NCI-H2171 (cell line): ENCODE data around the gene C3orf80.
"Not testable (repeated sequence)": the region's sequence is repeated elsewhere in the genome, so short reads cannot be mapped to it uniquely, and the experiment has no call there.

Source experiments
- DNase-seq: peaks from one replicate; lab custom pipeline; 2025; lab: John Stamatoyannopoulos, UW

Gene C3orf80

DNA sequence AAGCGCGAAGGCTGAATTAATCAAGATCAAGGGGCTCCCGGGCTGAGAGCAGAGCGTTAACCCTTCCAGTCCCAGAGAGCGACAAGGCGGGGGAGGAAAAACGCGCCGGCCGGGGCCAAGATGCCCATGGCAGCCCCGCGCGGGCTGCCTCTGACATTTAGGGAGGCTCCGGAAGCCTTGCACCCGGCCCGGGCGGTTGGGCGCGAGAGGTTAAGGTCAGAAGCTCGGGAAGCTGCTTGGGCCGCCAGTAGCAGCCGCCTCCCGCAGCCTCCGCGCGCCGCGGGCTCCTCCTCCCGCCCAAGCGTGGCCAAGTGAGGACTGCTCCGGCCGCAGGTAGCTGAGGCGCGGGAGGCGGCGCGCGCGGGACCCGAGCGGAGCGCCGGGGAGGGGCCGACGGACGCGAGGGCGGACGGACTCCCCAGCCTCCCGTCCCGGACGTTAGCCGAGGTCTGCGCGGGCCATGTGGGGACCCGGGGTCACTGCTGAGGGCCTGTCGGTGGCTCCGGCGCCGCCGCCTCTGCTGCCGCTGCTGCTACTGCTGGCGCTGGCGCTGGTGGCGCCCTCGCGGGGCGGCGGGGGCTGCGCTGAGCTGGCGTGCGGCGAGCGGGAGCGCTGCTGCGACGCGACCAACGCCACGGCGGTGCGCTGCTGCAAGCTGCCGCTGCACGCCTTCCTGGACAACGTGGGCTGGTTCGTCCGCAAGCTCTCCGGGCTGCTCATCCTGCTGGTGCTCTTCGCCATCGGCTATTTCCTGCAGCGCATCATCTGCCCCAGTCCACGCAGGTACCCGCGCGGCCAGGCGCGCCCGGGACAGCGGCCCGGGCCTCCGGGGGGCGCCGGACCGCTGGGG, at the start of gene C3orf80:
TSS of gene C3orf80 (plus strand) at position 247 of the 850 bp plus-strand sequence. CDS start at position 461, 214 bp downstream.
- DNase-seq: peak; percentile 36

DNA sequence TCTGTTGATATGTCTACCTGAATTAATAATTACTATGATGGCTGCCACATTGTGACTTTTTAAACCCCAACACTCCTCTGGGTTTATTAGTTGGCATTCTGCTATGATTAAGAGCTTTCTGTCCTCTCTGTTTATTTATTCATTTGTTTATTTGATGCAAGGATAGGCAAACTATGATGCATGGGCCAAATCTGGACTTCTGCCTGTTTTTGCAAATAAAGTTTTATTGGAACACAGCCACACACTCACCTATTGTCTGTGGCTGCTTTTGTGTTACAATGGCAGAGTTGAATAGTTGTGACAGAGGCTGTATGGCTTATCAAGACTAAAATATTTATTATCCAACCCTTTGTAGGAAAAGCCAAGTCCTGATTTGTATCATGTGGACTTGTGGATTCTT, 48.3 kb upstream of the C3orf80 start:
- DNase-seq: no peak

DNA sequence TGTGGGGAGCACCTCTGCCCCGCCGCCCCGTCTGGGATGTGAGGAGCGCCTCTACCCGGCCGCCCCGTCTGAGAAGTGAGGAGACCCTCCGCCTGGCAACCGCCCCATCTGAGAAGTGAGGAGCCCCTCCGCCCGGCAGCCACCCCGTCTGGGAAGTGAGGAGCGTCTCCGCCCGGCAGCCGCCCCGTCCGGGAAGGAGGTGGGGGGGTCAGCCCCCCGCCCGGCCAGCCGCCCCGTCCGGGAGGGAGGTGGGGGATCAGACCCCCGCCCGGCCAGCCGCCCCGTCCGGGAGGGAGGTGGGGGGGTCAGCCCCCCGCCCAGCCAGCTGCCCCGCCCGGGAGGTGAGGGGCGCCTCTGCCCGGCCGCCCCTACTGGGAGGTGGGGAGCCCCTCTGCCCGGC, 46.6 kb upstream of the C3orf80 start:
- not testable (repeated sequence) for DNase-seq

DNA sequence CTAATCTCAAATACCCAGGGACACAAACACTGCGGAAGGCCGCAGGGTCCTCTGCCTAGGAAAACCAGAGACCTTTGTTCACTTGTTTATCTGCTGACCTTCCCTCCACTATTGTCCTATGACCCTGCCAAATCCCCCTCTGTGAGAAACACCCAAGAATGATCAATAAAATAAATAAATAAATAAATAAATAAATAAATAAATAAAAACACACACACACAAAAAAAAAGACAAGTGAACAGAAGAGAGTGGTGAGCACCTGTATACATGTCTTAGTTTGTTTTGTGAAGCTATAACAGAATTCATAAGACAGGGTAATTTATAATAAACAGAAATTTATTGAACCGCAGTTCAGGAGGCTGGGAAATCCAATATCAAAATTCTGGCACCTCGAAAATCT, 45.8 kb upstream of the C3orf80 start:
- DNase-seq: not testable (repeated sequence)

DNA sequence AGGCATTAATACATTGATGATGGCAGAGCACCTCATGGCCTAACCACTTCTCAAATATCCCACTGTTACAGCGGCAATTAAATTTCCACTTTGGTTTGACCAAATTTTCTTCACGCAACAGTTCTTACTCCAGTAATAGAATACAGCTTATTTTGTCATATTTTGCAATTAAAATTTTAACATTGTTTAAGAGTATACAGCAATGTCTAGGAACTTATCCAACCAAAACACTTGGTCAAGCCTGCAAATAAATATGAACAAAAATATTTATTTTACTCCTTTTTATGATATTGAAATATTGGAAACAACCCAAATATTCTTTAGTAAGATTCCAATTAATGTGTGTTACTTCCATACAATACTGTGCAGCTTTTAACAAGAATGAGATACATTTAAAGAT, 45.3 kb upstream of the C3orf80 start:
- no peak for DNase-seq

DNA sequence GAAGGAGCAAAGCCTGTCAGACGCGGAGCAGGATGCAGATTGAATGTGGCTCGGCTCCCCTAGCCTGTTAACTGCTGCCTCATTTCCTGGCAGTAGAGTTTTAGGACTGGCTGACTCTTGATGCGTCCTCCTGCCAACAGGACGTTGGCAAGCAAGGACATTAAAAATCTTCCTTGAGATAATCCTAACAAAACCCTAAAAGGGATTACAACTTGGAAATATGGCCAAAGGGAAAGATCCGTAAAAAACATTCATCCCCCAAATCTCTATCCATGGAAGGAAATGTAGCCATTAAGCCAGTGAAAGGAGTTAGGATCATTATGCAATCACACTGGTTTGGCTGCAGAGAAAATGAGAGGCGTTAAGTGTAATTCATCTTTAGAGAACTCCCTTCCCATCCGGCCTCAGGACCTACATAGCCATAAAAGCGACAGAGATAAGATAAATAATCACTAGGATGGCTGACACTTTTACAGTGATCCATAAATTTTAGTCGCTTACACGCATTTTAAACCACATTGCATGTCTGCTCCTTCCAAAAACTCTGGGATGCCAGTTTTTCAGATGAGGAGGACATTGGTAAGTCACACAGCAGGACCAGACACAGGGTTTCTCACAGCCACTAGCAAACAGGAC, 44.5 kb upstream of the C3orf80 start:
- DNase-seq: no peak

DNA sequence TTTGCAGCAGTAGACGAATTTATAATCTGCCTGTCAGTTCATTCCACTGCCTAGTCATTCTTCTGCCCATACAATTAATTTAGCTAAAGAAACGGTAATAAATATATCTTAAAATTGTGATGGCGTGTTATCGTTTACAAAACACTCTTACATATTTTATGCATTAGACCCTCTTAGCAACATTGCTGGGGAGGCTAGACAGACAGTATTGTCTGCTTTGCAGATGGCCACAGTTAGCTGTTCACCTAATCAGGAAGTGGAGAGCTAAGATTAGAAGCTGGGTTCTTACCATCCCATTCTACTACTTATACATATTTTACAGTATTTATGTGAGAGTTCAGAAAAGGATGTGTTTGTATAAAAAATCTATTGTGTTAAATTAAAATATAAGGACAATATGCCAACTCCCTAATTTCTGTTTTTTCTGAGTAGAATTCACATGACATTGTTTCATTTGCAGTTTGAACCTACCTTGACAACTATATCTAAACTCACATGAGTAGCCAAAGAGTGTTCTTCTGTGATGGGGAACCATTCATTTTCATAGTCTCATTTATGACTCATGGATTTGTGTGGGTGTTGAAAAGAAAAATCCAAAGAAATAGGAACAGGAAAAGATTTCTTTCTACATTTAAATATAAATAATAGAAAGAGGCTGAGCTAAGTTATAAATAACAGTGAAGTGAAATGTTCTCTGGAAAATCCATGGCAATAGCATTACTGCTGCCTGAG, 41.7 kb upstream of the C3orf80 start:
- DNase-seq: no peak

DNA sequence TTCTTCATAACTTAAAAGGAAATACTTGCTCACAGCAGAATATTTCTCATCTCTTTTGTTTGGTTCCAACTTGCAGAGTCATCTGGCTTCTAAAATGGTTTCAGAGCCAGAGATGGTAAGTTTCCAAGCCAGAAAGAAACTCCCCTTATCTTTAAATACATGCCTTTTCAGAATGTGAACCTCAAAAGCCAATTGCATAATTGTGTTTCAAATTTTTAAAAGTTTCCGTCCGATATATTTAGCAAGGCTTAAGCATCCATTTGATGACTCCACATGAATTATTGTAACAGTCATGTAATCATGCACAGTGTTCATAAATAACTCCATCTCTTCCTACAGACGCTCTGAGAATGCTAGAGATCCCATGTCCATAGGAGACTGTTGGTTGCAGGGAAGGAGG, 40.6 kb upstream of the C3orf80 start:
- no peak for DNase-seq

DNA sequence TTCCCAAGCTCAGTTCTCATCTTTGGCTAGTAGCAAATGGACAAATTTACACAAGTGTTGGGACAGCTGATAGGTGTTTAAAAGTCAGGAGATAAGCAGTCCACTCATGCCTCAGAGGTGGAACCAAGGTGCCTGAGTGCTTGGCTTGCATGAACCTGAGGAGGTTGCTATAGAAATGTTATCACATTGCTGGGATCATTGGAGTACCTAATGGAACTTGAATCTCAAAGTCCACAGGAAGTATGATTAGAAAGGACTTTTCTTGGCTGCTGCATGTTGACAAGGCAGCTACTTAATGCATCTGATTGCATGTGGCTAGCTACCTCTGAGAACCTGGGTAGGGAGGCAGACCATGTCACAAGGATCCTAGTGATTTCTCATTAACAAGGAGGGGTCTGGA, 39.5 kb upstream of the C3orf80 start:
- no peak for DNase-seq

DNA sequence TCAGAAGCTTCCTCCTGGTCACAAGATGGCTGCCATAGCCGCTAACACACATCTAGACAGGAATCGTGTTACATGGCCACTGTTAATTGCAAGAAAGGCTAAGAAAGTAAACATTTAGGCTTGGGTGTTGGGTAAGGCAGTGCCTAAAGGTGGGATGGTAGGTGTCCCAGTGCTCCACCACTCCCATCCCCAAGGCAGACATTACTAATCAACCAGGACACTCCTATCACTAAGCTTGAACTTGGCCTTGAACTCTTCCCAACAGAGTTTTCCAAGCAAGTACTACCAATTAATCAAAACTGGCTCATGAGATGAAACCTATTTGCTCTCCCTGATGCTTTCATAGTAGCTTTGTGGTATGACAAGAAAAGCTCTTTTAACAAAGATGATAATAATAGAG, 37.9 kb upstream of the C3orf80 start:
- DNase-seq: no peak

DNA sequence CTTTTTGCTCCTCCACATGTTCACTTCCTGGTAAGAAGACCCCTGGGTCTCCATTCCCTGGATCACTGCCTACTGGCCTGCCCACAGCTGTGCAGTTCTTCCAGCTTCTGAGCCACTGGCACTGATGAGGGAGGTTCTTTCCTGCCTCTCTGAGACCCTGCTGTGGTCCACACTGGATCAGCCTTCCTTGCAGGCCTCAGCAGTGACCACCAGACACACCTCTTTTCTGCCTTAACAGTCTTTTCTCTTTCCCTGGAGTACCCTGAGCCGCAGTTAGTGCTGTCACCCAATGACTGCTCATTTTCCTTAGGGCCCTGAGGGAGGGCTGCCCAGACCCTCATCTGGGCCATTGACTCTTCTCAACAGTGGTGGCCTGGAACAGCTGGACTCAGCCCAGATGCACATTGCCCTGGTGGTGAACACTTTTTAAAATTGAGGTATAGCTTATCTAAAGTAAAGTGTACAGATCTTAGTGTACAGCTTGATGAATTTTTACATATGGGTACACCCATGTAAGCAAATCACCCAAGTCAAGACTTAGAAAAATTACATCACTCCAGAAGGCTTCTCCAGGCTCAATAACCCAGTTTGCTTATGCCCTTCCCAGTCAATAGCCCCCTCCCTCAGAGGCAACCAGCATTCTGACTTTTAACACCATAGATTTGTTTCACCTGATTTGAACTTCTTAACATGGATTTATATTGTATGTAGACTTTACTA, 32.8 kb upstream of the C3orf80 start:
- DNase-seq: no peak

DNA sequence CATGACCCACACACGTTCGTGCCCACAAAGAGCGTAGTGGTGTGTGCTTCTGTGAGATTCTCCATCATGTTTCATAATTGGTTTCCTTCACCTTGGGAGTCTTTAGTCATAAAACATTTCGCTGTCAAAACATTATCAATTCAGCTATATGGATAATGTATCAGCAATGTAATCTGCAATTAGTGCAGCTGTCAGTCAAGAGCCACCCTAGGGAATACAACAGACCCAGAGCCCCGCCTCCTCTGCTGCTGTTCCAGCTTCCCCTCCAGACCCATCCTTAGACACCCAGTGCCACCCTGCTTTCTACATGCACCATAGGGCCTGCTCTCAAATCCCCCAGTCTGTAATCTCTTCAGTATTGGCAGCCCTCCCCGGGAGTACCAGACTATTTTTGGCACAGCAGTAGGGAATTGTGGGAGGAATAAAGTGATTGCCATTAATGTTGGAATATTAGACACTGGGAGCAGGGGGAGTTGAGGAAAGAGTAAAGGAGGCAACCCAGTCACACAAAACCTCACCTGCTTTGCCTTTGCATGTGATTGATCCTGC, 31.5 kb upstream of the C3orf80 start:
- DNase-seq: no peak

DNA sequence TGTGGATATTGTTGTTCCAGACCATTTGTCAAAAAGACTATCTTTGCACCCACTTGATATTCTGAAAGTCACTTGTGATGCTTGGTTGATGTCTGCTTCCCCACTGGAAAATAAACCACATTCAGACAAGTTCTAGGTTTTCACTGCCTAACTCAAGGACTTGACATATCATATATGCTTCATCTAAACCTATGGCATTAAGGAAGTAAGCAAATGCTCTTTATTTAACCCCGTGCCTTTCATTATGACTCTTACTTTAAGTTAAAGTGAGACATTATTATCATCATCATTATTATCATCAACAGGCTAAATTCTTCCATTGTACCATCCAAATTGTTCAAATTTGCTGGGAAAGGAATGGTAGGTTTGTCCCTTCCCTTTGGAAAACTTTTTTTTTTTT, 30.8 kb upstream of the C3orf80 start:
- no peak for DNase-seq

DNA sequence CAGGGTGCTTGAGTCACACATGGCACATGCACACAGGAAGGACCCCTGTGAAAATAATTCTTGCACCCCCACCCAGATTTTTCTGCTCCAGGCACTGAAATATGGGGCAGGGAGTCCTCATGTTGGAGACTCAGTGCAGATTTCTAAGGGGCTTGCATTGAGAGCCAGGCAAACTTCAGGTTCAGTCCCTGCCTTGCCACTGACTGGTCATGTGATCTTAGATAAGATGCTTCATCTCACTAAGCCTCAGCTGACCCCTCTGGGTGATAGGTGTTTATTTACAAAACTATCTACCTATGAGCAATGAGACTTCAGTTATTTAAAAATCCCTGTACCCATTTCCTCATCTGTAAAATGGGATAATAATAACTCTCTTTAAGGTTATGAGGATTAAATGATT, 30.1 kb upstream of the C3orf80 start:
- DNase-seq: no peak

DNA sequence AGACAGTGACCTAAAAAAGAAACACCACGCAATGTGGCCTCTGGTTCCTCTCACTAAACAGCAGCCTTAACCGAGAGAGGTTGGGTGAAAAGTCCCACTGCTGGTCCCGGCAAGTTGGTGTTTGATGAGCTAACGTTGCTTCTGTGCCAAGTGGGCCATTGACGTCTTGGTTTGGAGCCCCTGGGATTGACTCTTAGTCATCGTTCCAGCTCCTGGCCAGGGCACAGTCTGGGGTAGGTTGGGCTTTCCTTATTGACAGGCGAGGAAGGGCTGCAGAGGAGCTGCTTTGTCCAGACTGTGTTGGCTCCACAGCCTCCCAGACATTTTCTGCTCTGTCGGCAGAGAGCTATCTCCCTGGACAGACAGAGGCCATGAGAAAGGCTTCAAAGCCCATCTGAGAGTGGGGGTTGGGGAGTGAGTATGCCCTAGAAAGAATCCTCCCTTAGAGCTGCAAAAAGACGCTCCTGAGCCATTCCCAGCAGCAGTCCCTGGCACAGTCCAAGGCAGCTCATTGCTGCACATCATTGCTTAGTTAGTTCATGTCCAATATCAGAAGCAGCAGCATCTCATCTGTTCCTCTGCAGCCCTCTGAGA, 28.6 kb upstream of the C3orf80 start:
- DNase-seq: no peak

DNA sequence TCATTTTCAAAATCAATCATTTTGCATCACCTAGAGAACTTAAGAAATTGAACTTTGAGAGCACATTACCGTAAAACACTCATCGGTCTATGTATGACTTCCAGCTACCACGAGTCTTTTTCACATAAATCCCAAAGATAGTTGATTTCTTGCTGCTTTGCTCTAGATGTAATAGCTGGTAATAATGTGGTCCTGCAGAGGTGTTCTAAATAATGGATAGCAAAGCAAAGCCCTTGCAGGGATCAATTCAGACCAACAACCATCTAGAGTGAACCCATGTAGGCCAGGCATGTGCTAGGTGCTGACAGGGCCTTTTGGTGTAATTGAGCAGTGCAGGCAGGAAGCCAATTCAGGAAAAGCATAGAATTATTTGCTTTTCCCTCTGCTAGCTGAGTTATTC, 26.1 kb upstream of the C3orf80 start:
- DNase-seq: no peak

DNA sequence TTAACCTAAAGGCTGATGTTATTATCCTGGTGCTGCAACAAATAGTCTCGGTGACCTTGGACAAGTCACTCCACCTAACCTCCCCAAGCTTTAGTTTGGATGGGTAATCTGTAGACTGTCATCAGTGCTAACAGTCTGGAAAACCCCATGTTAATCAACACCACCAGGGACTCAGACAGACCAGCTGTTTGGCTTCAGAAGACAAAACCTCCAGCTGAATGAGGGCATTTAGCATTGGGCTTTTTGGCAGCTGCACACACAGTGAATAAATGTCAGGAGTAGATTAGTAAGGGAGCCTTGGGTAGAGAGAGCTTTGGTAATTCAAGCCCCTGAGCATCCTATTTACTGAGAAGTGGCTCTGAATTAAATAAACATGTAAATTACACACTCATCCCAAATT, 24.9 kb upstream of the C3orf80 start:
- no peak for DNase-seq

DNA sequence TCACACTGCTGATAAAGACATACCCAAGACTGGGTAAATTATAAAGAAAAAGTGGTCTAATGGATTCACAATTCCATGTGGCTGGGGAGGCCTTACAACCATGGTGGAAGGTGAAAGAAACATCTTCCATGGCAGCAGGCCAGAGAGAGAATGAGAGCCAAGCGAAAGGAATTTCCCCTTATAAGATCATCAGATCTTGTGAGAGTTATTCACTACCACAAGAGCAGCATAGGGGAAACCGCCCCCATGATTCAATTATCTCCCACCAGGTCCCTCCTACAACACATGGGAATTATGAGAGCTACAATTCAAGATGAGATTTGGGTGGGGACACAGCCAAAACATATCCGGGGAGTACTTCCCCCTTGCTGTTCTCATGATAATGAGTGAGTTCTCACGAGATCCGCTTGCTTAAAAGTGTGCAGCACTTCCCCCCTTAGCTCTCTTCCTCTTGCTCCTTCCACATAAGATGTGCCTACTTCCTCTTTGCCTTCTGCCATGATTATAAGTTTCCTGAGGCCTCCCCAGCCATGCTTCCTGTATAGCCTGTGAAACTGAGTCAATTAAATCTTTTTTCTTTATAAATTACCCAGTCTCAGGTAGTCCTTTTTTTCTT, 20.7 kb upstream of the C3orf80 start:
- not testable (repeated sequence) for DNase-seq

DNA sequence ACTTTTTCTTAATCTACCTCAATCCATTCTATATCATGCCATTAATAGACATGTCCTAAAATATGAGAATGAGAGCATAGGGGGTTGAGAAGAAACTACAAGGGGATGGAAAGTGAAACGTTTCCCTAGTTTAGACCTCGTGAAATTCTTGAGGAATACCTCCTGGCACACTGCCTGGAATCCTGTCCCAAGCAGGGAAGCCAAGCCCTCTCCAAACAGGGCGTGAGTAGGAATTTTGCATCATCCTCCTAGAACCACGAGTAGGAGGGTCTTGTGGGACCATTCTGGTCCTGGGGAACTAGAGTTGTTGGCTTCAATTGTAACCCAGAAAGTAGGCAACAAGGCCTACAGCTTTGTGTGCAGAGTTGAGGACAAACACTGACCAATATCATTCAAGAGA, 19.6 kb upstream of the C3orf80 start:
- DNase-seq: no peak

DNA sequence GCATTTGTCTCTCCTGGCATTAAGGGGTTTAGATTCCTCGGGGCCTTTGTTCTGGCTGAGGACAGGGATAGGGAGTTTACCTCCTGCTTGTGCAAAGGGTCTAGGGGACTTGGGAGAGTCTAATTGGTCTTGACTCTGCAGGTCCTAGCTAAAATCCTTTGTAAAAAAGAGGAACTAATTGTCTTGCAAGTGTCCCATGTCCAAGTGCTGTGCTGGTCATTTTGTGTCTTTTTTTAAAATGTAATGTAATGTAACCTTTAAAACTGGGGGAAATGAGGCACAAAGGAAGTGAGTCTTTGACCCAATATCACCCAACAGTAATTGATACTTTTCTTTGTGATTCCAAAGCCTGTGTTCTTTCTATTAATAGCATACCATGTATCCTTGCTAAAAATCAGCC, 14.9 kb upstream of the C3orf80 start:
- no peak for DNase-seq

DNA sequence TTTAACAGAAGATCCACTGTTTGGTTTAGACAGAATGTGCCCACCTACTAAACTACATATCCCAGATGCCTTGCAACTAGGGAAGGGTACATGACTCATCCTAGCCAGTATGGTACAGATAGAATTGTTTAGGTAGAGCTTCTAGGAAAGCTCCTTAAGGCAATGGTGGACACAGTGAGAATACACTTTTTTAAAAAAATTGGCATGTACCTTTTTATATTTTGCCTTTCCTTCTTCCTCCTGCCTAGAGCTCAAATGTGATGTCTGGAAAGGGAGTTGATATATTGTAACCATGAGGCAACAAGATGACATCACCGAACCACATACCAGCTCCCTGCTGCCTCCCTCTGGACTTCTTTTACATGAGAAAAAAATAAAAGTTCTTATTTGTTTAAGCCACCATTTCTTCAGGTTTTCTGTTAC, 14.4 kb upstream of the C3orf80 start:
- DNase-seq: no peak
